ENCODE measurements around the gene IFI35. TPM values are rescaled to one million over a fixed set of nuclear protein-coding genes. Genes with fewer than 3 reads are reported as not detected.
"Not testable (repeated sequence)": the region's sequence is repeated elsewhere in the genome, so short reads cannot be mapped to it uniquely, and the experiment has no call there.

The IFI35 gene
- 7.6 TPM for total RNA-seq
- 10 to 100 TPM in 1 of 8 donors, 1 to 10 TPM in 7; 4.5 to 11.1 (median 6.5) TPM for polyA plus RNA-seq (ENCODE audit: insufficient read depth in 1 of 8, insufficient read length in 8 of 8, low replicate concordance in 1 of 8)
- long read RNA-seq, donor 1 = 0 reads
- long read RNA-seq, donor 2, partial matches to known transcripts = 0 of 1 reads
- long read RNA-seq, donor 2, other reads (novel, unspliced or antisense) = 0 of 1 reads
- long read RNA-seq, donor 3, partial matches to known transcripts = 0 of 1 reads
- long read RNA-seq, donor 3, other reads (novel, unspliced or antisense) = 0 of 1 reads
- long read RNA-seq, donor 4, partial matches to known transcripts = 0 of 6 reads
- long read RNA-seq, donor 4, other reads (novel, unspliced or antisense) = 0 of 6 reads
- long read RNA-seq, donor 5, partial matches to known transcripts = 0 of 6 reads
- long read RNA-seq, donor 5, other reads (novel, unspliced or antisense) = 0 of 6 reads
- long read RNA-seq, donor 6, partial matches to known transcripts = 0 of 4 reads
- long read RNA-seq, donor 6, other reads (novel, unspliced or antisense) = 0 of 4 reads
- long read RNA-seq, donor 7, partial matches to known transcripts = 0 of 3 reads
- long read RNA-seq, donor 7, other reads (novel, unspliced or antisense) = 0 of 3 reads
- long read RNA-seq, donor 8, partial matches to known transcripts = 0 of 4 reads
- long read RNA-seq, donor 8, other reads (novel, unspliced or antisense) = 0 of 4 reads
- long read RNA-seq, donor 9, partial matches to known transcripts = 0 of 3 reads
- long read RNA-seq, donor 9, other reads (novel, unspliced or antisense) = 0 of 3 reads
- long read RNA-seq, donor 10, transcript IFI35-204 (7 exons, 1,232 nt) = major isoform, 5 of 7 reads
- long read RNA-seq, donor 10, partial matches to known transcripts = 0 of 7 reads
- long read RNA-seq, donor 10, other reads (novel, unspliced or antisense) = 0 of 7 reads
- long read RNA-seq, donor 11, partial matches to known transcripts = 5 of 6 reads
- long read RNA-seq, donor 11, other reads (novel, unspliced or antisense) = 0 of 6 reads

GRCh38 chr17:43006639-43007551, at the start of gene IFI35:
IFI35 (plus strand) TSS chr17:43006784; CDS start chr17:43006948, 164 bp downstream.
- Histone ChIP-seq H3K4me1 (ENCODE audit: control insufficient read depth, insufficient read depth, low read length) (peaks cover 8% of the 10 kb centered on the region), H3K27ac (ENCODE audit: low read length) (peak within 1 kb of the TSS; percentile 97), H3K36me3 (ENCODE audit: control insufficient read depth, insufficient read depth, low read length) (peaks cover 27% of the 10 kb centered on the region), H3K9me3 (replicated peaks; ENCODE audit: control insufficient read depth, low read depth, low read length) (no peaks in the 10 kb centered on the region), H3K27me3 (ENCODE audit: control insufficient read depth, insufficient read depth, low read length) (no peaks in the 10 kb centered on the region), H3K4me3 (ENCODE audit: low read length) (peak within 1 kb of the TSS; percentile 83)
- WGBS (ENCODE audit: insufficient coverage) = 30% methylated on average over 14 of the region's 18 CpGs
- peak; percentile 92 for DNase-seq

- DNase-seq = peak; percentile 97
- H3K4me3 ChIP-seq (ENCODE audit: low read length) = peak within 1 kb of the TSS; percentile 77
- no peaks in the 10 kb centered on the region for H3K9me3 ChIP-seq (replicated peaks; ENCODE audit: control insufficient read depth, low read depth, low read length)
- peak within 1 kb of the TSS; percentile 89 for H3K27ac ChIP-seq (ENCODE audit: low read length)
- WGBS (ENCODE audit: insufficient coverage) = 0% methylated on average over 27 of the region's 43 CpGs
- peaks cover 25% of the 10 kb centered on the region for H3K36me3 ChIP-seq (ENCODE audit: control insufficient read depth, insufficient read depth, low read length)
- H3K27me3 ChIP-seq (ENCODE audit: control insufficient read depth, insufficient read depth, low read length) = no peaks in the 10 kb centered on the region
- H3K4me1 ChIP-seq (ENCODE audit: control insufficient read depth, insufficient read depth, low read length) = peaks cover 4% of the 10 kb centered on the region
Measured at GRCh38 chr17:42964161-42964932, 42.2 kb upstream of the IFI35 start, which contains the start of gene AARSD1. AARSD1 (minus strand) TSS chr17:42964454; CDS start chr17:42964440, 14 bp downstream.

- Histone ChIP-seq H3K9me3 (replicated peaks; ENCODE audit: control insufficient read depth, low read depth, low read length) (no peaks in the 10 kb centered on the region), H3K27ac (ENCODE audit: low read length) (no peak overlapping the region), H3K27me3 (ENCODE audit: control insufficient read depth, insufficient read depth, low read length) (no peaks in the 10 kb centered on the region), H3K4me1 (ENCODE audit: control insufficient read depth, insufficient read depth, low read length) (peaks cover 4% of the 10 kb centered on the region), H3K36me3 (ENCODE audit: control insufficient read depth, insufficient read depth, low read length) (peaks cover under 1% of the 10 kb centered on the region), H3K4me3 (ENCODE audit: low read length) (no peak overlapping the region)
- no CpG with 5 or more reads among the region's 1 CpG for WGBS (ENCODE audit: insufficient coverage)
- no peak for DNase-seq
Measured at GRCh38 chr17:42967925-42968324, 38.7 kb upstream of the IFI35 start.

- Histone ChIP-seq H3K36me3 (ENCODE audit: control insufficient read depth, insufficient read depth, low read length) (no peaks in the 10 kb centered on the region), H3K4me1 (ENCODE audit: control insufficient read depth, insufficient read depth, low read length) (no peaks in the 10 kb centered on the region), H3K4me3 (ENCODE audit: low read length) (no peak overlapping the region), H3K27me3 (ENCODE audit: control insufficient read depth, insufficient read depth, low read length) (no peaks in the 10 kb centered on the region), H3K9me3 (replicated peaks; ENCODE audit: control insufficient read depth, low read depth, low read length) (no peaks in the 10 kb centered on the region), H3K27ac (ENCODE audit: low read length) (no peak overlapping the region)
- peak; percentile 27 for DNase-seq
- WGBS (ENCODE audit: insufficient coverage) = 68% methylated on average over 3 of the region's 5 CpGs
Measured at GRCh38 chr17:42969001-42969581, 37.5 kb upstream of the IFI35 start.

- H3K4me3 ChIP-seq (ENCODE audit: low read length) = no peak overlapping the region
- no peak overlapping the region for H3K27ac ChIP-seq (ENCODE audit: low read length)
- H3K4me1 ChIP-seq (ENCODE audit: control insufficient read depth, insufficient read depth, low read length) = no peaks in the 10 kb centered on the region
- DNase-seq = no peak
- H3K36me3 ChIP-seq (ENCODE audit: control insufficient read depth, insufficient read depth, low read length) = no peaks in the 10 kb centered on the region
- no peaks in the 10 kb centered on the region for H3K9me3 ChIP-seq (replicated peaks; ENCODE audit: control insufficient read depth, low read depth, low read length)
- WGBS (ENCODE audit: insufficient coverage) = 95% methylated on average over 4 of the region's 5 CpGs
- no peaks in the 10 kb centered on the region for H3K27me3 ChIP-seq (ENCODE audit: control insufficient read depth, insufficient read depth, low read length)
Measured at GRCh38 chr17:42971589-42971988, 35.0 kb upstream of the IFI35 start.

GRCh38 chr17:42973323-42973722, 33.3 kb upstream of the IFI35 start:
- not testable (repeated sequence) for H3K4me1 ChIP-seq (ENCODE audit: control insufficient read depth, insufficient read depth, low read length); H3K9me3 ChIP-seq (replicated peaks; ENCODE audit: control insufficient read depth, low read depth, low read length); H3K27ac ChIP-seq (ENCODE audit: low read length); H3K36me3 ChIP-seq (ENCODE audit: control insufficient read depth, insufficient read depth, low read length); H3K27me3 ChIP-seq (ENCODE audit: control insufficient read depth, insufficient read depth, low read length); H3K4me3 ChIP-seq (ENCODE audit: low read length); DNase-seq
- WGBS (ENCODE audit: insufficient coverage) = 60% methylated on average over 5 of the region's 18 CpGs

- Histone ChIP-seq H3K9me3 (replicated peaks; ENCODE audit: control insufficient read depth, low read depth, low read length) (no peaks in the 10 kb centered on the region), H3K4me1 (ENCODE audit: control insufficient read depth, insufficient read depth, low read length) (peaks cover 9% of the 10 kb centered on the region), H3K36me3 (ENCODE audit: control insufficient read depth, insufficient read depth, low read length) (no peaks in the 10 kb centered on the region), H3K4me3 (ENCODE audit: low read length) (no peak overlapping the region), H3K27ac (ENCODE audit: low read length) (no peak overlapping the region), H3K27me3 (ENCODE audit: control insufficient read depth, insufficient read depth, low read length) (no peaks in the 10 kb centered on the region)
- DNase-seq = no peak
- WGBS (ENCODE audit: insufficient coverage) = 28% methylated on average over 2 of the region's 2 CpGs
Measured at GRCh38 chr17:42975265-42975664, 31.3 kb upstream of the IFI35 start.

- not testable (repeated sequence) for H3K27me3 ChIP-seq (ENCODE audit: control insufficient read depth, insufficient read depth, low read length); H3K36me3 ChIP-seq (ENCODE audit: control insufficient read depth, insufficient read depth, low read length); H3K9me3 ChIP-seq (replicated peaks; ENCODE audit: control insufficient read depth, low read depth, low read length); H3K4me3 ChIP-seq (ENCODE audit: low read length); DNase-seq; H3K27ac ChIP-seq (ENCODE audit: low read length)
- H3K4me1 ChIP-seq (ENCODE audit: control insufficient read depth, insufficient read depth, low read length) = peaks cover 10% of the 10 kb centered on the region
- WGBS (ENCODE audit: insufficient coverage) = 66% methylated on average over 10 of the region's 16 CpGs
Measured at GRCh38 chr17:42975701-42976100, 30.9 kb upstream of the IFI35 start.

Data from muscle of leg (tissue), 16 donors.